ENCODE results near the gene DNM3.

The DNM3 gene

DNA sequence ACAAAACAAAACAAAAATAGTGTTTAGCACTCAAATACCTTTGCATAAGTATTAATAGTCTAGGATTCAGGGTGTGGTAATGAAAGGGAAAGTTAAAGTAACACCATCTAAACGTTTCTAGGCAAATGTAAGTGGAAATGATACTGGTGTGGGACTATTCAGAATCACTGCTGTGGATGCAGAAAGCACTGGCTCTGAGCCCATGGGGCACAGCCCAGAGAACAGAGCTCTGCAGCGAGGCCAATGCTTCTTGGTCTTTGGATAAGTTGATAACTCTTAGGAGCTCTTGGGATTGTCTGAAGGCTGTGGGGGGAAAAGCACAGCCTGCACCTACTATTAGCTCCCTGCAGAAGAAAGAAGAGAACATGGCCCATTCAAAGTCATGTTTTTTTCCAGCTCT lies 21.4 kb upstream of the DNM3 start:
- DNase-seq: no peak

DNA sequence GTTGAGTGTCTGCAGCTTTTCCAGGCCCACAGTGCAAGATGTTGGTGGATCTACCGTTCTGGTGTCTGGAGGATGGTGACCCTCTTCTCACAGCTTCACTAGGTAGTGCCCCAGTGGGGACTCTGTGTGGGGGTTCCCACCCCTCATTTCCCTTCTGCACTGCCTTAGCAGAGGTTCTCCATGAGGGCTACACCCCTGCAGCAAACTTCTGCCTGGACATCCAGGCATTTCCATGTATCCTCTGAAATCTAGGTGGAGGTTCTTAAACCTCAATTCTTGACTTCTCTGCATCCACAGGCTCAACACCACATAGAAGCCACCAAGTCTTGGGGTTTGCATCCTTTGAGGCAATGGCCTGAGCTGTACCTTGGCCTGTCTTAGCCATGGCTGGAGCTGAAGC lies 14.3 kb upstream of the DNM3 start:
- DNase-seq: no peak

DNA sequence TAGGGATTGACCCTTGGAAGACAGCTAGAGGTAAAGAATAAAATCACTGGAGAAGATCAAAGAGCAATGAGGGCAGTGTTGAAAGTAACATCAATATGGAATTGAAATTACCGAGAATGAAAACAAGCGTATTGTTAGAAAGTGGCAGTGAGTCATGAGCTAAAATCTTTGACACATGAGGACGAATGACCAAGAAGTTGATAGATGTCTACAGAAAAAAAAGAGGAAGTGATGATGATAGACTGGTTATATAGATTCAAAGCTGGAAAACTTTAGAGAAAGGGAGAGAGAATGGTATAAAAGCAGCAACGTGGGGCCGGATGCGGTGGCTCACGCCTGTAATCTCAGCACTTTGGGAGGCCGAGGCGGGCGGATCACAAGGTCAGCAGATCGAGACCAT lies 12.5 kb upstream of the DNM3 start:
- DNase-seq: no peak

DNA sequence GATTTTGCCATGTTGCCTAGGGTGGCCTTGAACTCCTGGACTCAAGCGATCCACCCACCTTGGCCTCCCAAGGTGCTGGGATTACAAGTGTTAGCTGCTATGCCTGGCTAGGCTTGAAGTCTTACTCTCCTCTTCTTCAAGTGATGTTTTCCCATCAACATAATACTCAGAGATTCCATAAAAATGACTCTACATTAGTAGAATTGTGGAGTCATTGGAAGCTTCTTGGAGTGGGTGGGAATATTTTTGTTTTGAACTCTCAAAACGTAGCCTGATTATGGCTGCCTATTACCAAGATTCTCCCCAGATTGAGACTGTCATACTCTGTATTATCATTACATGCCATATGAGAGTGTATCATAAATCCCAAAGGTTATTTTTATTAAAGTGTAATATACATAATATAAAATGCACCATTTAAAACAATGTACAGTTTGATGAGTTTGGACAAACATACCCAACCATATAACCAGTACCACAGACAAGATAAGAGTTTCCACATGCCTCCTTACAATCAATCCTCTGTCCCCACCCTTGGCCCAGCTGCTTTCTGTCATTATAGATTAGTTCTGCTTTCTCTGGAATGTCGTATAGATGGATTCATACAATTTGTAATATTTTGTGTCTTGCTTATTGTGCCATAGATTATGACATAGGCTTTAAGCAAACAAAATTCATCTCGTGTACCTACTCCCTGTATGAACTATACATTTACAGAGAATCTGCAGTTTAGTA lies 8.0 kb upstream of the DNM3 start:
- no peak for DNase-seq

DNA sequence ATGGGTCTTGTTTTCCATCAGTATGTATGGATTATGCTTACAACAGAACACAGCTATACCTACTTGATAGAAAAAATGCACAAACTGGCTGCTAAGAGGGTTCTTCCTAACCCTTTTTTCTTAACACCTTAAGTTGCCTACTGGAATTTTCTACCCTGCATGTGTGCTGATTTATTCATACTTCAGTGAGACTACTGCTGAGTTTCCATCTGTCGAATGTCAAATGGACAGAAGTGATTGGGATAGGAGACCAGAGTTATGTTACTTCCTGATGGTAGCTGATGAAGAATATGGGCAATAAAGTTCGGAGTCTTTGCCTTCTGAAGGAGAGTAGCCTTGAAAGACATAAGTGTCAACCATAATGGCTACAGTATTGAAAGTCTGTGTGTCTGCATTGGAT lies 6.5 kb upstream of the DNM3 start:
- DNase-seq: no peak

DNA sequence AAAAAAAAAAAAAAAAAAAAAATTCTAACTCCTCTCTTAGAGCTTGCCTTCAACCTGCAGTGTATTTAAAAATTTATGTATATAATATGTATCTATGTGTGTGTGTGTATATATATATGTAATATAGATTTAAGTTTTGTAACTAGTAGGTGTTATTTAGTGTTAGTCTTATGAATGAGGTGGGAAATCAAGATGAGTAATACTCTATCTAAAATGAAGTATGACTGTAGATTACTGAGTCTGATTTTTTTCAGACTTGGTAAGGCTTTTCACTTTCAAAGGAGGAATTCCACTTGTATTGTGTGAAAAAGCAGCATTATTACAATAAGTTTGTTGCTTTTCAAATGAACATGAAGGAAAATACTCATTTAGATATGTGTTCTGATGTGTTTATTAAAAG lies 5.4 kb upstream of the DNM3 start:
- DNase-seq: no peak

DNA sequence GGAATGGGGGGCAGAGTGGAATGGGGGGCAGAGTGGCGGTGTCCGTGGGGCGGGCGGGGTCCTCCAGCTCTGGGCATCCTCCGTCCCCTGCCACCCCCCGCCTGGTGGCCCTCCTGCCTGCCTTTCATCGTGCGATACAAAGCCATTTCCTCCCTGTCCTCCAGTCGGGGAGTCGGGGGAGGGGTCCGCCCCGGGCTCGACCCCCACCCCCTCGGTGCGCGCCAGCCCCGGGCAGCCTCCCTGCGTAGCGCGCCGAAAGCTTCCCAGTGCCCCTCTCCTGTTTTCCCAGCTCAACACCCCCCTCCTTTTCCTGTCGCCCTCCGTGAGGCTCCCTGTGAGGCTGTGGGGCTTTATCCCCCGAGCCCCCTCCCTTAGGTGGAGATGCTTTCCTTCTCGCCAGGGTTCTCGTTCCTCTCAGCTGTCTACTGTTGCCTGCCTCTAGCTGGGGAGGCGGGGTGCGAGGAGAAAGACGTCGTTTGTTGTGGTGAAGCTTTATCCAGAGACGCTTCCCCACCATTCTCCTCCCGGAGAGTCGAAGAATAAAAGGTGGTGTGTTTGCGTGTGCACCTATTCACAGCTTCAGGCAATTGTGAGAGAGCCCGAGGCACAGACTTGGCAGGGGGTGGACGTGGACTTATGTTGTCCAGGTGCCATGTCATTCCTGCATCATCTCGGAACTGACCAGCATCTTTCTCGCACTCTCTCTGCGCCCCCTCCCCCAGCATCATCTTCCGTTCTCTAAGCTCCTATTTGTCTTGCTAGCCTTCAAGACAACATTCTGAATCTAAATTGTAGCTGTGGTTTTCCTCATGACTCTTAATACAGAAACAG lies 848 bp downstream of the DNM3 start:
- no peak for DNase-seq

DNA sequence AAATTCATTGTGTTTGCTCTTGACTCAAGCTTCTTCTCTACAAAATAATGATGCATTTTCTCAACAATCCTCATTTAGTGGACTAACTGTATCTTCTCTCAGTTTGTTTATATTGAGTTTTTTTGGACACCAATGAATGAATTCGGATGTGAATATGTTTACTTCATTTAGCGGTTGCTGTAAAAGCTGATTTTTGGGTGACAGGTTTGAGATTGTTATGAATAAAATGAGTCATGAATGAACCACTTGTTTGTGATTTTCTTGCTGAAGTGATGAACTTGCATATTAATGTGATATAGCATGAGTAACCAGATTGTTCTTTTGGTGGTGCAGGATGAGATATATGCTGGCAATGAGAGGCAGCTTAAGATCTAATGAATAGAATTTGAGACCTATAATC lies 3.1 kb downstream of the DNM3 start:
- DNase-seq: no peak

DNA sequence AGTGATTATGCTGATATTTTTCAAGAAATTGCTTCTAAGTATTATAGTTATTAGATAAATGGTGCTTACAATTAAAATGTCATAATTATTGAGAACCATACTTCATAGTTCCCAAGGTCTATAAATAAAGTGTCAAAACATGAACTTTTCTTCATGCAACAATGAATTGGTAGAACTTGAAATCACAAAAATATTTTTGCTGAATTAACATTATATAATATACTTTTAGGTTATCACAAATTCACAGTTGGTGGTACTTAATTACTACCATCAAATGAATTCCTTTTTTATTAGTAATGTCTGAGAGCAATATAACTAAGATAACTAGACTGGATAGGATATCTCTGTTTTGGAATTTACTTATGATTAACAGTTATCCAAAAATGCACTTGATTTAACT lies 4.7 kb downstream of the DNM3 start:
- no peak for DNase-seq

DNA sequence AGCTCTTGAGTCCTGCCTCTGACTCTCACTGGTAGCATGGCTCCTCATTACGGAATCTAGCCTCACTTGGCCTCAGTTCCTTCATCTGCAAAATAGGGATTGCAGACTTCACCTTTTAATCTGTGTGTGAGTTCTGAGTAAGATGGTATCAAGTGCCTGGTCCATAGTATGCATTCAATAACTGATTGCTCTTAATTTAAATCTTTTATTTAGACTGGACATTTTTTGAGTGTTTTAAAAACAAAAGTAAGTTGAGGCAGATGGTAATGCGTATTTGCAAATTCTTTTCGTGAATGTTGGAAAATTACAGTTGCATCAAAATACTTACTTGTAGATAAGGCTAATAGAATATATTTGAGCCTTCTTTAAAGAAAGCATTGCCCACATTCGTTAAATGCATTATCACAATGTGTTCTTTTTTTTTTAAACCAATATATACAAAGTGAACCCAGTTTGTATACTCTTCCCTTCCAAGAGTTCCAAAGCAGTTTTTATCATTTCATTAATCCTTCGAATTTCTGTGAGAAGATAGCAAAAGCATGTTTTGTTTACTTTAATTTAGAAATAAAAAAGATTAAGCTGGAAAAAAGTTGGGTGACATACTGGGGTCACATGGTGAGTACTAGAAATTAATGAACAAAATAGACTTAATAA lies 8.1 kb downstream of the DNM3 start:
- no peak for DNase-seq

DNA sequence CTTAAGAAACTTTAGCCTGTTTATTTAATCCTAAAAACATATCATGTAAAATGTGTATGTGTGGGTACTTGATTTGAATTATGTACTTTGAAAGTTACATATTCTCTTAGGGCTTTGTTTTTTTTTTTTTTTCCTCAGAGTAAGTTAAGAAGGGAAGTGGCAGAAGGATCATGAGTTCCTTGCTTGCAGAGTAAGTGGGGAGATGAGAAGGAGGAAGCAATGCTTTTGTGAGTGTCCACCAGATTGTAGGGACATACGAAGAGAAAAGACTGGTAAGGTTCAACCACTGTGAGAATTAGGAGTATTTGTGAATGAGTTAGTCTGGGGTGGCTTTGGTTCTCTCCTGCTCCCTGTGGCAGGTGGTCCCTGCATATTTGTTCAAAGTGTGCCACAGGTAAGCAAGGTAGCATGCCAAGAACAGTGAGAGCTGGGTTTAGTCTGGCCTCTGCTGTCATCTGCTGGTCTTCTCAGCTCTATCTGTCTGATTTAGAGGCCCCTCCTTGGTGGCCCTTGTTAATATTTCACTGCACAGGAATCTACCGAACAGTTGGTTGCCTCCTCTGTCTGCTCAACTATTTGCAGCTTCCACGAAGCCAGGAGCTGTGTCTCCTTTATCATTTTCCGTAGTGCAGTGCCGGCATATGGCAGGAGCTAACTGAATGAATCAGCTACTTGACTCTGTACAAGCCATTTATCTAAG lies 9.5 kb downstream of the DNM3 start:
- no peak for DNase-seq

DNA sequence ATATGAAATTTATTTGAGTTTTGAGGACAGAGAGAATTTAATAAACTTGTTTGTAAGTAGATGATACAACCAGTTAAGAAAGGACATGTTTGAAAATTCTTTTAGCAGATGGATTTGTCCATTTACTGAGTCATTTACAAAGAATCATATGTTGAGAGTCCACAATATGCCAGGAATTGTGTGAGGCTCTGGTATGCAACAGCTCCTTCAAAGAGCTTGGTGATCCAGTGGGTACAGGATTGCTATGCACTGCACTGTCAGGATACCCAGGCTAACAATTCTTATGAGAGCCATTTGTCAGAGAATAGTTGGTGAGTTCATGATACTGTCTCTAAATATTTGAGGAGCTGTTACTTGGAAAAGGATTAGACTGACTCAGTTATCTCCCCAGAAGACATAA lies 11.0 kb downstream of the DNM3 start:
- DNase-seq: no peak

DNA sequence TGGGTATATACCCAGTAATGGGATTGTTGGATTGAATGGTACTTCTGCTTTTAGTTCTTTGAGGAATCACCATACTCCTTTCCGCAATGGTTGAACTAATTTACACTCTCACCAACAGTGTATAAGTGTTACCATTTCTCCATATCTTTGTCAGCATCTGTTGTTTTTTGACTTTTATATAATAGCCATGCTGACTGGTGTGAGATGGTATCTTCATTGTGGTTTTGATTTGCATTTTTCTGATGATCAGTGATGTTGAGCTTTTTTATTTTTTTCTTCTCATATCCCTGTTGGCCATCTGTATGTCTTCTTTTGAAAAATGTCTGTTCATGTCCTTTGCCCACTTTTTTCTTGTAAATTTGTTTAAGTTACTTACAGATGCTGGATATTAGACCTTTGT lies 14.1 kb downstream of the DNM3 start:
- no peak for DNase-seq

DNA sequence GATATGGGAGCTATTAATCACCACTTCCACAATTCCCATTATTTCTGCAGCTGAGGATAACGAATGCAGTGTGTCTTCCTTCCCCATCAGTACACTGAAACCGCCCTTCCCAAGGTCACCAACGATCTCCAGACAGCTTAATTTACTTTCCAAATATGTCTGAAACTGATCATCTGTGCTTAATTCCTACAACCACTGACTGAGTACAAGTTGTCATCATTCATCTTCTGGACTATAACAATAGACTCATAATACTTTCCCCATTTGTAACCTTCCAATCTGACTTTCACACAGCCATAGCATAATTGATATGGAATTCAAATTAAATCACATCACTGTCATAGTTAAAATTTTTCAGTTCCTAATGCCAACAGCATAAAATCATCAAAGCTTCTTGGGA lies 17.4 kb downstream of the DNM3 start:
- no peak for DNase-seq

DNA sequence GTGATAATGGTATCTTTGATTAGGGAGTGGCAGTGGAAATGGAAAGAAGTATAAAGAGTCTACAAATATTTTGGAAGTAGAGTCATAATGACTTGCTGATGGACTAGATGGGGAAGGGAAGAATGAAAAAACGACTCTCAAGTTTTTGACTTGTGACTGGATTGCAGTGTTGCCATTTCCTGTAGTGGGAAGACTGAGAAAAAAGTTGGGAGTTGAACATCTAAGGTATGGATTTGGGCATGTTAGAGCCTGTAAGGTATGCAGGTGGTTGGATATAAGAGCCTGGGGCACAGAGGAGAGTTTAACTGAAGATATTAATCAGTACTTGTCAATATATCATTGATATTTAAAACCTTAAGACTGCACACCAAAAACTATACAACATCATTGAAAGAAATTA lies 19.4 kb downstream of the DNM3 start:
- DNase-seq: no peak

DNA sequence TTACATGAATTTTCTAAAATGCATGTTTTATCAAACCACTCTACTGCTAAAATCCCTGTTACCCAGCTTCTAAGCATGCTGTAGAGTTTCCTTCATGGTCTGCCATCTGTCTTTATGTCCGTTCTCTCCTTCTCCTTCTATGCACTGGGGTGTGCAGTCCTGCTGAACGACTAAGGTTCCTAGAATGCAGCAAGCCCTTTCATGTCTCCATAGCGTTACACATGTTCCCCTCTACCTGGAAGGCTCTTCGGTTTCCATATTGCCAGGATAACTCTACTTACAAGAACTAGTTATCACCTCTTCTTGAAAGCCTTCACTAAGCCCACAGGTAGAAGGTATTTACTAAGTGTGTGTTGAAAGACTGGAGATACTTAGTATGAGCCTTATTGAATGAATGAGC lies 22.2 kb downstream of the DNM3 start:
- DNase-seq: no peak

DNA sequence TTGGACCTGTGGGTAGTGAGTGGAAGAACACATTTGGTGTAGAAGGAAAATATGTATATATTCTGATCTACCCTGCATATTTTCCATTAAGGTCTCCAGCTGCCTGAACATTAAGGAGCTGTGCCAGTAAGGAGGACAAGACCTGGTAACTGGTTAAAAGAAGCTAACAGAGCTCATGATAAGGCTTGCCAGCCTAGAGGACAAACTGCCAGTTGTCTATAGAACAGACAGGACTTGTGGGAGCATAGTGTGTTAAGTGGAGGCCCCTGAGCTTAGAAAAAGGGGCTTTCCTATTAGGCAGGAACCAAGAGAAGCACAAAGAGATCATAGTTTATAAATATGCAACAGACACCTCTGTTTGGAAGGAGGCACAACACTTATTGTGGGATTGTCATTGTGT lies 23.0 kb downstream of the DNM3 start:
- no peak for DNase-seq

DNA sequence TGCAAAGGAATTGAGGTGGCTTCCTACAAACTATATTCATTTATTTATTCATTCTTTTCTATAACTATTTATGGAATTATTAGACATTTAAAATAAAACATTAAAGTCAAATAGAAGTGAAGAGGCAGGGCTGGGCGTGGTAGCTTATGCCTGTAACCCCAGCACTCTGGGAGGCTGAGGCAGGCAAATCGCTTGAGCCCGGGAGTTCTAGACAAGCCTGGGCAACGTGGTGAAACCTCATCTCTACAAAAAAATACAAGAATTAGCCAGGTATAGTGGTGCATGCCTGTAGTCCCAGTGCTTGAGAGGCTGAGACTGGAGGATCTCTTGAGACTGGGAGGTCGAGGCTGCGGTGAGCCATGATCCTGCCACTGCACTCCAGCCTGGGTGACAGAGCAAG lies 23.8 kb downstream of the DNM3 start:
- no peak for DNase-seq

DNA sequence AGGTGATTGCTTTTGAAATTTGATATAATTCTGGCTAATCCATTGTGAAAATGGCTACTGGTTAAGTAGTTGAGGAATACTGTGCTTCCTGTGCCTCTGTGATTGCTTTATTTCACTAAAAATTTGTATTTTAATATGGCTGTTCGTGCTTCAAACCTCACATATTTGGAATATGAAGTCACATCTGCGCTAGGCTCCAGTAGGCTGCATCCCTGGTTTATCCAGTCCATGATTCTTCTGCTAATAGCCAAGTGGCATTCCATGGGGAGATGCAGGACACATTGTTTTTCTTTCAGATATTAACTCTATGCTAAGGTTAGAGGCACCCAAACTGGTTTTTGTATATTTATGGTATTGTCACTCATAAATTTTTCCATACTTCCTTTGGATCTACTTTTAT lies 25.9 kb downstream of the DNM3 start:
- no peak for DNase-seq

DNA sequence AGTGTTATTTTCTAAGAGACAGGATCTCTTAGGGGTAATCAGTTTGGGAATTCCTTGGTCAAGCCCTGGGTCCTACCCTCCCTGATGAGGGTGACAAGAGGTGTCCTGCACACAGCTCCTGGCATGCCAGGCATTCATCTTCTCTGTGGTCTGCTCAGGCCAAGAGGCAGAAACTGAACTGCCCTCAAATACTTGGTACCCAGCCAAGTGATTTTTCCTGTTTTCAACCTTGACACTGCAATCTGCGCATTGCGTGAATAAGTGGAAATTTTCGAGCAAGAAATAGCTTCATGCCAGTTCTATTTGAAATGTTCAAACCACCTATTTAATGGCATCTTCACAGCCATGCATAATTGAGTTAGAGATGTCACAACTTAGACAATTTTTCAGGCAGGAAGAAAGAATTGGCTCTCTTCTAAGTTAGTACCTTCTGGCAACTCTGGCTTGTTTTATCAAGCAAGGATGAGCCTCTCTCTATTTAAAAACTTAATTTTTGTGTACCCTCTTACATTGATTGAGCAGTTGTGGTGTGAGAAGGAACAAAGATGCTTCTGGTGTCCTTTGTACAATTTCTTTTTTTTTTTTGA lies 27.0 kb downstream of the DNM3 start:
- DNase-seq: no peak

DNA sequence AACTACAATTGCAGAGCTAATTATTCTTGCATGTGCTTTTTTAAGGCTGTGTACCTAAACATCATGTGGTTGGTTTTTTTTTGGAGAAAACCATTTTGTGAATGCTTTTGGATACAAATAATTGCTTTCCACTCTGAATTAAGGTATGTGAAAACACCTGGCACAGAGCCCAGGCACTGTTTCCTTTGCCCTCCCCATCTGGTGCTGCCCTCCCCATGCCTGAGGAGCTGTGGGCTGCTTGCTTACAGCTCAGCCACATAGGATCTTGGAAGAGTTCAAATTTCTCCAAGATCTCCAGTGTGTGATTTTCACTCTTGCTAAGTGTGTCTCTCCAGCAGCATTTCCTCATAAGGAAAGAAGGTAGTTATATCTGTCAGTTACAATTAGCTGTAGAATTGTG lies 27.8 kb downstream of the DNM3 start:
- DNase-seq: no peak

DNA sequence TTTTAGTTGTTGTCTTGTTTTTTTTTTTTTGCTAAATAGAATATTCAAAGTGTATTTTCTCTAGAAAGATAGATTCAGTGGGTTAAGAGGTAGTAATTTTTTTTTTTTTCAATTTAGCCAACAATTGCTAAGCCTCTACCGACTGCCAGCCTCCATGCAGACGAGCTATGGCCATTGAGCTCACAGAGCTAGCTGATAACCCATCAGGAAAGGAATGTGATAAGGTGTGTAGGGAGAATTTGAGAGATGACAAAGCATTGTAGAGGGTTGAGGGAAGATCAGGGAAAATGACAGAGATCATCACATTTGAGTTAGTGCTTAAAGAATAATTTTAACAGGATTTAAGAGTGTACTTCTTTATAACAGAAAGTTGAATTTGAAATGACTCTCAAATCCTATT lies 30.6 kb downstream of the DNM3 start:
- no peak for DNase-seq

DNA sequence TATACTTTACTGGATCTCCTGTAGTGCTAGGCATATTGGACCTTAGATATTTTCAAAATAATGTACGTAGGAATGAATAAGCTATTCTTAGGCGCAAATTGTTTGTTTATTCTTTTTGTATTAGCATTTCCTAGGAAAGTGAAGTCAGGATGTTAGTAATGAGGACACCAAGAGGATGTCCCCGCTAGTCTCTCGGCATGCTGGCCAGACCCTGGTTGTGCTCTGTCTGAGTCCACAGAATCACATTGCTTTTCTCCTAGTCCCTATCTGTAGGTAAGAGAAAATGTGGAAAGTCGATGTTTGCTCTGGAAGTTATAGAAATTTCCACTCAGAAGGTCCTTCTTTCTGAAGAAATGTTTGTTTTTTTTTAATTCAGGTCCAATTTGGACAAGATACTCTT lies 31.1 kb downstream of the DNM3 start:
- DNase-seq: no peak
